Stimulated activated CD8-positive, alpha-beta memory T cell treated with anti-CD3 and anti-CD28 coated beads, Interleukin-12 subunit alpha, Interleukin-12 subunit beta, amount 100 ng/mL, for 24 hours (primary cell): ENCODE measurements around the gene PDCD1LG2.
"Not testable (repeated sequence)": the region's sequence is repeated elsewhere in the genome, so short reads cannot be mapped to it uniquely, and the experiment has no call there.

Source experiments
- DNase-seq: peaks from one replicate; pipeline ENCODE4 v3.0.0-alpha.2; 2020; ENCODE audit errors: extremely low read depth

Gene PDCD1LG2

DNA sequence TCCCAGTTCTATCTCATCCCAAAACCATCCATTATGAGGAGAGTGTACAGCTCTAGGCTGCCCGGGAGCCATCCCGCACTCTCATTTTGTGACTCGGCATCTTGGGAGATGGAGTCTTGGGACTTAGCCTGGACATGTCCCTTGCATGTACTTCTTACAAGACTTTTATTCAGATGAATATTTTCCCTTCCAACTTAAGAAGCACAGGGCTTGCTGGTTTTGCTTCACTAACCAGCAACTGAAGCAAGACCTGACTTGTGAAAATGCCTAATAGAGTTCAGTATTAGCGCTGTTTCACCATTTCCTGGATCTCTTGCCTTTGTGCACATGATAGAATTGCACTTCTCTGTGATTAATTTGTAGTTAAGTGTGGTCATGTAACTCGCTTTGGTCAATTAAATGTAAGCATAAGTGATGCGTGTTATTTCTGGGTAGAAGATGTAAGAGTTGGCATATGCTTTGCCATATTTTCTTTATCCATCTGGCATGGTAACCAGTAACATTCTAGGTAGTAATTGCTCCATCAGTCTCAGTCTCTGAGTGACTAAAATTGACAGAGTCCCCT, 55.8 kb downstream of the PDCD1LG2 start:
- no peak for DNase-seq

DNA sequence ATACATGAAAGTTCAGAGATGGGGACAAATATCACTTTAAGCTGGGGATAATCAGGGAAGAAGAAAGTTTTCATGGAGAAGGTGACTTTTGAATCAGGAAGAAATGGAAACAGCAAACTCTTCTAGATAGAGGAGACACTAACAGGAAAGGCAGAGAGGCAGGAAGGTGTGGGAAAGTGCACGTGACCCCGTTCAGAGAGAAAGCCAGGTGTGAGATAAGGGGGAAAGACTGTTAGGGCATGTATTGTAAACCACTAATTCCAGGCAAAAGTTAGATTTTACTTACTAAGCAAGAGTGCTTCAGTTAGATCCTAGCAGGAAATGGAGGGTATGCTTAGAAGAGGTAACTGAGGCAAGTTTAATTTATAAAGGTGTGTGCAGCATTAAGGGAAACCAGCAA, 58.5 kb downstream of the PDCD1LG2 start:
- no peak for DNase-seq

DNA sequence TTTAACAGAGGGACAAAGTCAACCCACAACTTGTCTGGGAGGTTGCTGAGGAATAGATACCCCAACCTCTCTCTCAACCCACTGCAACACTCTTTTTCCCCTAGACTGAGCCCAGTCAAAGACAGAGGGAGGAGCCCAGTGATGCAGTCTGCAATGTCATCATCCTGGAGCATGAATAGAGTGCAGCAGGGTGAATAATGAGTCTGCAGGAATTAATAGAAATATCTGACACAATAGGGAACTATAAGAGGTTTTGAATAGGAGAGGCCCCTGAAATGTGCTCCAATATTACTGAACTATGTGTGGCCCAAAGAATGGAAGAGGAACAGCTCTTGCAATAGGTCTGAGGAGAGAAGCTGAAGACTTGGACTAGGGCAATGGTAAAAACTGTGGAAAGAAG, 59.1 kb downstream of the PDCD1LG2 start:
- no peak for DNase-seq

DNA sequence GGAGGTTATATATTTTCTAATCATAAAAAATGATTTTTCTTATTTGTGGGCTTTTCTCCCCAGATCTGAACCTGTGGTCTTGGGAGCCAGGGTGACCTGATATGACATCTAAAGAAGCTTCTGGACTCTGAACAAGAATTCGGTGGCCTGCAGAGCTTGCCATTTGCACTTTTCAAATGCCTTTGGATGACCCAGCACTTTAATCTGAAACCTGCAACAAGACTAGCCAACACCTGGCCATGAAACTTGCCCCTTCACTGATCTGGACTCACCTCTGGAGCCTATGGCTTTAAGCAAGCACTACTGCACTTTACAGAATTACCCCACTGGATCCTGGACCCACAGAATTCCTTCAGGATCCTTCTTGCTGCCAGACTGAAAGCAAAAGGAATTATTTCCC, 59.6 kb downstream of the PDCD1LG2 start:
- DNase-seq: no peak

DNA sequence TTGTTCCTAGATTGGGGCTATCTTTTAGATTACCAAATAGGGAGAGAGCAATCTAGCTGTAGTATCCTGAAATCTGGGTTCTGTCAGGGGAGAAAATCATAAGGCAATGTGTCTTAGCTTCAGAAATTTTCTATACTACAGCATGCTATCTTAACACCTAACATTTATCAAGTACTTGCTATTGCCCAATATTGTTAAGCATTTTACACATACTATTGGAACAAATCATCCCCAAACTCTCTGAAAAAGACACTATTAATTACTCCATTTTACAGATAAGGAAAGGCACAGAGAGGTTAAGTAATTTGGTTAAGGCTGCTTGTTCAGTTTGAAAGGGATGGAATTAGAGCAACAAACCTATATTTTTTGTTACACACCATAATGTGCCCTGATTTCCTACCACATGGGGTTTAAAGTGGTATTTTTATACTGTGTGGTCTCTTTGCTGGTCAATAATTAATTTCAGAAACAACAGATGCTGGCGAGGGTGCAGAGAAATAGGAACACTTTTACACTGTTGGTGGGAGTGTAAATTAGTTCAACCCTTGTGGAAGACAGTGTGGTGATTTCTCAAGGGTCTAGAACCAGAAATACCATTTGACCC, 61.4 kb downstream of the PDCD1LG2 start:
- DNase-seq: no peak

DNA sequence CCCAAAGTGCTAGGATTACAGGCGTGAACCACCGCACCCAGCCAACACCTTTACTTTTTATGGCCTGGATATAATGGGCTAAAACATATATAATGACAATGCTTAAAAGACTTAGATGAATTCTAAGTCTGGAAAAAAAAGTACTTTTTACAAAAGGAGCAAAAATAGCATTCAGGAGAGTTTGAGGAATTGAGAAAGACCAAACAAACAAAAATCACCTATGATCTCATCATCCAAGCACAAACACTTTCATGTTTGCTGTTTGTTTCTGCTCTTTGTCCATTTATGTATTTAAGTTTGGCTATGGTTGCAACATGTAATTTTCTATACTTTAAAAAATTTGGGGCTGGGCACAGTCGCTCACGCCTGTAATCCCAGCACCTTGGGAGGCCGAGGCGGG, 63.8 kb downstream of the PDCD1LG2 start:
- DNase-seq: no peak

DNA sequence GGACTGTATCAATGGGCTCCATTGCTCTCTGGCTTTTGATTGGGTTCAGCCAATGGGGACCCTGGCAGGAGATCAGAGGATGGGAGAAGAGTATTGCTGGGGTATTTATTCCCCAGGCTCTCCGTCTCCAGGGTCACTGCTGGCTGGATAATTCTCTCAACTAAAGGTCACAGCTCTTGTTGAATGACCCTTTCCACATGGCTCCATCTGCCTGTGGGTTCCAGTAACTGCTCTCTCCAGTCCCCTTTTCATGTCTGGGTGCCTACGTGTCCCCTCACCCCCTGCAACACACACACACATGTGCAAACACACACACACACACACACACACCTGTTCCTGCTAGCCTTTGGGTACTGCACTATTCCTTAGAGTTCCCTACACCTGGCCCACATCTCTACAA, 64.7 kb downstream of the PDCD1LG2 start:
- DNase-seq: no peak

DNA sequence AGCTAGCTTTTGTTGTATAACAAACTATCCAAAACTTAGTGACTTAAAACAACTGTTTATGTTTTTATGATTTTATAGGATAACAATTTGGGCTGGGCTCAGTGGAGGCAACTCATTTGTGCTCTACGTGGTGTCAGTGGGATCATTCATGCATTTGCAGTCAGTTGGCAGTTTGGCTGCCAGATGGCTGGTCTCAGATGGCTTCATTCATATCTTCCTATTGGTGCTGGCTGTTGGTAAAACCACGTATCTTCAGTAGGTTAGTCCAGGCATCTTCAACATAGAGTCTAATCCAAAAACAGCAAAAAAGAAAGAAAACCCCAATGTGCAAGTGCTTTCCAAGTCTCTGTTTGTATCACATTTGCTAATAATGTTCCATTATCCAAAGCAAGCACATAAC, 66.9 kb downstream of the PDCD1LG2 start:
- DNase-seq: no peak

DNA sequence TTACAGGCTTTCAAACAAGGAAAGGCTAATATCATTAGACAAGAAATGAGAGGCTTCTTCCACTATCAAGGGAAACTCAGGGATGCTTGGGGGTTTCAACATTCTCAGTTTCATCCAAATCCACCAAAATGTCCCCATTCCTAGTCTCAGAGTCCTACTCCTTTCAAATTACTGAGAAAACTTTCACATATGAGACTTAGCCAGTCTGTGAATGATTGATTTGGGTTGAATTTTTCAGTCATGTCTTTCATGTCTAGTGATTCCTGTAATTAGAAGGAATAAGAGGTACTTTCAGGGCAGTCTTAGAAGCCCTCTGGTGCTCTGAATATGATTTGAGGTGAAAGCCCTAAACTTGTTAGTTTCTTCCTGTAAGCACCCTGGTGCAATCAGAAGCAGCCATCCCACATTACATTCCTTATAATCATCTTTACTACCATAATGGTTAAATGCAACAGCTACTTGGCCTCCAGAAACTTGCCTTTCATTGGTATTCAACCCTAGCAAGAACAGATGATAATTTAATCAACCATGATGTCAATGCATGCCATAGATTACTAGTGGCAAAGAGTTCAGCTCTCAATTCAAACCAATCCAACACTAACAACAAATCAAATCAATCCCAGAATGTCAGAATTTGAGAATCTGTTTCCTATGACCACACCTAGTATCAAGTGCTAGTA, 67.8 kb downstream of the PDCD1LG2 start:
- no peak for DNase-seq

DNA sequence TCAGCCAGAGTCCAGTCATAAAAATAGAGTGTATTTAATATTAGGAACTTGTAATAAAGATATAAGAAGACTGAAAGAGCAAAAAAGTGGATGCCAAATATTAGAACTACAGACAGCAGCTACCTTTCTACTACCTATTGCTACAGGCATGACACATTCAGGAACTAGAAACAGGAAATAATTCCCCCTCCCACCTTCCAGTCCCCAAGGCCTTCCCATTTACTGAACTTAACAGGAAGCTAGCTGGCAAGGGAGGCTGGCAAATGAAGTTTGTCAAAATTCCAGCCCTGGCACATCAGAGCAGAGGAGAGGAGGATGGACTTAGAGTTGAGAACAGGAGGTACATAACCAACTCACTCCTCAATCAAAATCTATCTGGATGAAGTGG, 68.4 kb downstream of the PDCD1LG2 start:
- DNase-seq: no peak

DNA sequence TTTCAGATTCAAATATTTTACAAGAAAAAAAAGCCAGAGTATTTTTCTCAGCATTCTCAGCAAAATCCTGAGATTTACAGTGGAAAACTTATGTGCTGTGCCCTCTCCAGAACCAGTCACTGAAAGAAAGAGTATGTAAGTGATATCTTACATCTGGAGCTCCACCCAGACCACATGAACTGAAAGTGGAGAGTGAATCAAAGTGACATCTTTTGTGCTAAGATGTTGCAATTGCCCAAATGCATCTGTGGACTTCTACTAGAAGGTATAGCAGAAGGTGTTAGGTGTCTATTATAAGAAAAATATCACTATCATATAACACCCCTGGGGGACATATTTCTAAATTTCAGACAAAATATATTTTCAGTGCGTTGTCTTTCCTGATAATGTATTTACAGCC, 69.5 kb downstream of the PDCD1LG2 start:
- no peak for DNase-seq

DNA sequence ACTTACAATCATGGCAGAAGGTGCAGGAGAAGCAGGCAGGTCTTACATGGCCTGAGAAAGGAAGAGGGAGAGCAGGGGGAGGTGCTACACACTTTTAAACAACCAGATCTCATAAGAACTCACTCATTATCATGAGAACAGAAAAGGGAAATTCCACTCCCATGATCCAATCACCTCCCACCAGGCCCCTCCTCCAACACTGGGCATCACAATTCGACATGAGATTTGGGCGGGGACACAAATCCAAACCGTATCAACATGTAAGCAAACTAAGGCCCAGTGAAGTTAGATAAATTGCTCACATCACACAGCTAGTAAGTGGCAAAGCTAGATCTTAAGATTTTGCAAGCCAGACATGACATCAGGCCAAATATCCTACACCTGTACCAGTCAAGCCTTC, 70.3 kb downstream of the PDCD1LG2 start:
- DNase-seq: no peak

DNA sequence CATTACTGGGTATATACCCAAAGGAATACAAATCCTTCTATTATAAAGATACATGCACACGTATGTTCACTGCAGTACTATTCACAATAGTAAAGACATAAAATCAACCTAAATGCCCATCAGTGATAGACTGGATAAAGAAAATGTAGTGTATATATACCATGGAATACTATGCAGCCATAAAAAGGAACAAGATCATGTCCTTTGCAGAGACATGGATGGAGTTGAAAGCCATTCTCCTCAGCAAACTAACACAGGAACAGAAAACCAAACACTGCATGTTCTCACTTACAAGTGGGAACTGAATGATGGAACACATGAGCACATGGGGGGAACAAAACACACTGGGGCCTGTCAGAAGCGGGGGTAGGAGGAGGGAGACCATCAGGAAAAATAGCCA, 71.4 kb downstream of the PDCD1LG2 start:
- DNase-seq: not testable (repeated sequence)

DNA sequence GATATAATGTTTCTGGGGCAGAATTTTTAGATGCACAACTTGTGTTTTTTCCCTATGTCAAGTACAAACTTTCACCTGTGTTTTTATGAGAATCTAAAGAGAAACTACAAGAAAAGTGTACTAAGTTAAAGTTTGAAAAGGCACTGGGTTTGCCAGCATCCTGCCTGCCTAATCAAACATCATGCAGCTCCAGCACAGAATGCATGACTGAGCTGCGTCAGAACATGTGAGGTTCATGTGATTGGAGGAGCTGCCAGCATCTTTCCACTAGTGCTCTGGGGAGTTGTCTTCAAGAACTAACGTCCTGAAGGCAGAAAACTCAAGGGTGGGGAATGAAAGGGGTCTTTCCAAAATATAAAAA, 72.5 kb downstream of the PDCD1LG2 start:
- no peak for DNase-seq

DNA sequence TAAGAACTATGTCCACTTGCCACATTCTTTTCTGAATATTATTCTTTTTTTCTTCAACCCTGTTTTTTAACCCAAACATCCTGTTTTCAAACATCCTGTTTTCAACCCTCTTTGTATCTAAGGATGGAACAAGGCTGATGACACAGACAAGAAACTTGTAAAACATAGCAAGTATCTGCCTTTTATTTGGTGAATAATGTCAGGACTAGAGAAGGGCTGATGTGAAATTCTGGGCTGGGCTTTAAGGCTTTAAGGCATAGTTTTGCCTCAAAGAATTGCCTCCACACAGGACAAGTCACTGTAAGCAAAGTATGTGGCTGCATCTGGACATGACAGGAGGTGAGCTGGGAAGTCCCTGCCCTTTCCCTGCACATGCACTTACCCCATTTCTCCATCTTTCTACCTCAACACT, 76.1 kb downstream of the PDCD1LG2 start:
- DNase-seq: no peak

DNA sequence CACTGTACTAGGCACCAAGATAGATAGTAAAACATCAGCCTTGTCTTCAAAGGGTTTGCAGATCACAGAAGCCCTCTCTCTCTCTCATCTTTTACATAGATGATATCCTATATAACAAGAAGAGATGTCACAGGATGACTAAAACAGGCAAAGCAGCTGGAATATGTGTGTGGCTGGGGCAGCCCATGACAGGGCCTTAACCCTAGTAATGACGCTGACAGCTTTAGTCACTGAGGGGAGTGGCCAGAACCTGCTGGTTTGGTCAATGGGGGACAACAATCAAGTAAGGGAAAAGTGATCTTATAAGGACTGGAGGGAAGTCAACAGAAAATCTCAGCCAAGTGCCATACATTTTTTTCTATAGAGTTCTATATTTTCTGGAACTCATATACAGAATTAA, 76.7 kb downstream of the PDCD1LG2 start:
- DNase-seq: peak; percentile 8

DNA sequence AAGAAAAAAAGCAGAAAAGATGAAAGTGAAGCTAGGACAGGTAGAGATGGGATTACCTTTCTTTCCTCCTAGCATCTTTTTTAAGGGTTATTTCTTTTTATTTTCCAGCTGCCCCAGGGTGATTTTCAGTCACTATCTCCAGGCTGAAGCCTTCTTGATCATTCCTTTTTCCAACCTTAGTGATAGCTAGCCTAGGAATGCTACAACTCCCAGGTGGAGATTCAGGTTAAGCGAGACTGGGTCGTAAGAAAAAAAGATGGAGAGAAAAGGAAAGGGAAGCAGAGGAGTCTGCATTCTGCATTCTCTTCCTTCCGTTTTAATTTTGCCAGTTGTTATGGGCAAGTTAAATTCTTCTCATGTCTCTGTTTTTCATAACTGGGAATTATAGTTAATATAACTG, 81.9 kb downstream of the PDCD1LG2 start:
- no peak for DNase-seq

DNA sequence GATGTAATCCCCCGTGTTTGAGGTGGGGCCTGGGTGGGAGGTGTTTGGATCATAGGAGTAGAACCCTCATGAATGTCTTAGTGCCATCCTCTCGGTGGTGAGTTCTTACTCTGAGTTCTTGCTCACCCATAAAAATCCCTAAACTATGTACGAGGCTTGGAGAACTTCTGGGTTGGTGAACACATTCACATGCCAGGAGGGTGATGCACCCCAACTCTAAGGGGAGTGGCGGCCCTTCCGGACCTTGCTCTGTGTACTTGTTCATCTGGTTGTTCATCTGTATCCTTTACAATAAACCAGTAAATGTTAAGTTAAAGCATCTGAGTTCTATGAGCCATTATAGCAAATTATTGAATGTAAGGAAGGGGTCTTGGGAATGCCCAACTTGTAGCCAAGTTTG, 82.6 kb downstream of the PDCD1LG2 start:
- DNase-seq: no peak

DNA sequence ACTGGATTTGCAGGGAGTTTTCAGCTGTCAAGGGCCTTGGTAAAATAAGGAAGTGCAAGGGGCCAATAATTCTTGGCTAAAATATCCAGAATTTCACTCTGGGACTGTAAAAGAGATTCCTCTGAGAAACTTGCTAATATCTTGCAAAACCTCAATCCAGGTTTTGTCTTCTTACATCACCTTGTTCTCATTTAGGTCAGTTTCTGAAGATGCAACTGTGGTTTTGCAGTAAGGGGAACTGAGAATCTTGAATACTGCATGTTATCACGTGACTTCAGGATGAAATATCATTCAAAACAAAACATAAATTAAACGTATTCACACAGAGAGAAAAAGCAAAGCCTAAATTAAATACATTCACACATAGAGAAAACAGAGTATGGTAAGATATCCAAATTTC, 83.6 kb downstream of the PDCD1LG2 start:
- no peak for DNase-seq

DNA sequence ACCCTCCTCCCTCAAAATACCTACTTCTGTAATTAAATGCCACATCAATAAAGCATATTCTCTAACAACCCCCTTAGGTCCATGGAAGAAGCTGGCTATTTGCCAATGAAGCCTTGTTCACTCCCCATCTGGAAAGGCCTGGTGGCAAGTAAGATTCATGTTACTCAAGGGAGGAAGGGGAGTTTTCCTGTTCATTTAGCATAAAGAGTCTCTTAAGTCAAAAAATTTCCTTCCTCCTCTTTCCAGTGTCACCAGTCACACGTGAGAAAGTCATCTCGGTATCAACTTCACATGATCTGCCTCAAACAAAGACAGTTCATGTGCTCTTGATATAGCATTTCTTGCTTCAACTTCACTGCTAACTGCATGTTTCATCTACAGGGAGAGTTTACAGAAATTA, 85.8 kb downstream of the PDCD1LG2 start:
- no peak for DNase-seq

DNA sequence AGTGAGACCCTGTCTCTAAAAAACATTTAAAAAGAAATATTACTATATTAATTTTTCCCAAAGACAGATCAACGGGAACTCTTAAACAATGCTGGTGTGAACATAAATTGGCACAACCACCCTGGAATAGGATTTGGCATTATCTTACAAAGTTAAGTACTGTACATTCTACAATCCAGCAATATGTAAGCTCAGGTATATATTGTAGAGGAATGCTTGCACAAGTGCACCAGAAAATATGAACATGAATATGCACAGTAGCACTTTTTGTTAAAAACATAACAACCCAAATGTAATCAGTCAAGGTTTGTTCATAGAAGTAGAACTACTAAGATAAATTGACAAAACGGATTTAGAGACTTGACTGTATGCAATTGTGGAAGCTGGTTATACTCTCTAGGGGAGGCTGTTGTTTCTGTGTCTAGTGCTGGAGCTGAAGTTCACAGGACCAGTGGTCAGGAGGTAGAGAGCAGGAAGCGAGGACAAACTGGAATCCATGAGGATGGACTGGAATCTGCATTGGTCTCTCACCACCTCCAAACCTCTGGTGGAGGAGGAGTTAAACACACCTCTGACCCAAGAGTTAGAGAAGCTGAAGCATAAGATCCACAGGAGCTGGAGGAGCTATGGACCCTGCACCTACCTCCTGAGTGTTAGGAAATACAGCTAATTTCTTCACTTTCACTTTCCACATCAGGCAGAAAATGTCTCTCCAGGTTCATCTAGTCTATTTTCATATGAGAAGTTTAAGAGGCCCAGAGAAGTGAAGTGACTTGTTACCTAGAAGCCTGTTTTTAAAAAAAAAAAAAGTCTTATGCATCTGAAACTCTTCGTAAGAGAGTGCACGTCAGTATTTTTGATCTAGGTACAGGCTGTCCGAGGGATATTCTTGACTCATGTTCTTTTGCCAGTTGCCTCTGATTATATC, 98.2 kb downstream of the PDCD1LG2 start:
- no peak for DNase-seq

DNA sequence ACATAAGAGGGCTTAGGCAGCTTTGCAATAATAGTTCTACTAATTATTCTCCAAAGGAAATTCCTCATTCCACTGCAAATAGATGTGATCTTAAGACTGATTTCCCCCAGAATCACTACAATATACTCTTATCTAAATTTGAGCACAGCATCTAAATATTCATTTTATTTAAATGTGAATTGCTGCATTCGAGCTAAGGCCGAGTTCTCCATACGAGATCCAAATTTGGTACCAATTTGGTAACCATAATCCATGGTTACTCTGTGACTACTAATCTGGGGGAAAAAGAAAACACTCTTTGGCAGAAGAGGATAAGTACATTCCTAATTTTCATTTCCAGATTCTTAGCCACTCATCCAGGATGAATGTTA, 98.9 kb downstream of the PDCD1LG2 start:
- no peak for DNase-seq

DNA sequence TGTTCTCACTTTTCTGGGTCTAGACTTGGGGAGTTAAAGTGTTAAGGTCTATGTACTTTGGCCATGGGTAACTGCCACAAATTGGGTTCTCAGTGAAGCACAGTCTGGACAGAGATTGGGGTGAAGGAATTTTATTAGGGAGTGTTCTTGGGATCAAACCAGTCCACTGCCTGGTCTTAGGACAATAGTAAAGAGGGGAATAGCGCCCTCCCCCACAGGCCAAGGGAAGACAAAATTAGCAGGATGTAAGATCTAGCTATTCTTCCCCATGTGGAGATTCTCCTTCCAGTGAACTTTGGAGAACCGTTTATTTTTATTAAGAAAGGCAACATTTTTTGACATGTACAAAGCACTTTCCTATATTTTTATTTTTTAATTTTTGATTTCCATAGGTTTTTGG, 100.2 kb downstream of the PDCD1LG2 start:
- no peak for DNase-seq
